ENCODE results near the gene AHCYL2. TPM values are rescaled to one million over a fixed set of nuclear protein-coding genes. Genes with fewer than 3 reads are reported as not detected.

AHCYL2 gene
- total and polyA plus RNA-seq, 2 experiments from 2014 or later, result 7.8 to 29.4 TPM

DNA sequence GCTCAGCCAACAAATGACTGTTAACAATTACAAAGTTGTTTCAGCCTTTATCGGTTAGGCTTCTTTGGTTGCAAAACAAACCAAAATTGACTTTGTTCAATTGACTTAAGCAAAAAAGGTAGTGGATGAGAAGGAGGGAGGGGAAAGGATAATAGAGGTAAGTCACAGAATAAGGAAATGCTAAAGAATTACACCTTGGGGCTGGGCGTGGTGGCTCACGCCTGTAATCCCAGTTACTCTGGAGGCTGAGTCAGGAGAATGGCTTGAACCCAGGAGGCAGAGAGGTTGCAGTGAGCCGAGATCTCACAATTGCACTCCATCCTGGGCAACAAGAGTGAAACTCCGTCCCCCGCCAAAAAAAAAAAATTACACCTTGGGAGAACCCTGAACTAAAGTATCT is 41.4 kb downstream of the AHCYL2 start:
- H3K79me2 ChIP-seq (replicated peaks; ENCODE audit: insufficient read depth), result peaks cover 30% of the 10 kb centered on the region
- no peak for ATAC-seq
- no peak overlapping the region for H3K4me3 Mint-ChIP-seq
- TF ChIP-seq STAT1 (IDR thresholded peaks at IDR 0.05; ENCODE audit: unreplicated experiment) (no peak), NANOG (IDR thresholded peaks at IDR 0.05; ENCODE audit: borderline replicate concordance) (no peak), REST (IDR thresholded peaks at IDR 0.05; ENCODE audit: unreplicated experiment) (no peak)
- TF ChIP-seq, protein P1, sequence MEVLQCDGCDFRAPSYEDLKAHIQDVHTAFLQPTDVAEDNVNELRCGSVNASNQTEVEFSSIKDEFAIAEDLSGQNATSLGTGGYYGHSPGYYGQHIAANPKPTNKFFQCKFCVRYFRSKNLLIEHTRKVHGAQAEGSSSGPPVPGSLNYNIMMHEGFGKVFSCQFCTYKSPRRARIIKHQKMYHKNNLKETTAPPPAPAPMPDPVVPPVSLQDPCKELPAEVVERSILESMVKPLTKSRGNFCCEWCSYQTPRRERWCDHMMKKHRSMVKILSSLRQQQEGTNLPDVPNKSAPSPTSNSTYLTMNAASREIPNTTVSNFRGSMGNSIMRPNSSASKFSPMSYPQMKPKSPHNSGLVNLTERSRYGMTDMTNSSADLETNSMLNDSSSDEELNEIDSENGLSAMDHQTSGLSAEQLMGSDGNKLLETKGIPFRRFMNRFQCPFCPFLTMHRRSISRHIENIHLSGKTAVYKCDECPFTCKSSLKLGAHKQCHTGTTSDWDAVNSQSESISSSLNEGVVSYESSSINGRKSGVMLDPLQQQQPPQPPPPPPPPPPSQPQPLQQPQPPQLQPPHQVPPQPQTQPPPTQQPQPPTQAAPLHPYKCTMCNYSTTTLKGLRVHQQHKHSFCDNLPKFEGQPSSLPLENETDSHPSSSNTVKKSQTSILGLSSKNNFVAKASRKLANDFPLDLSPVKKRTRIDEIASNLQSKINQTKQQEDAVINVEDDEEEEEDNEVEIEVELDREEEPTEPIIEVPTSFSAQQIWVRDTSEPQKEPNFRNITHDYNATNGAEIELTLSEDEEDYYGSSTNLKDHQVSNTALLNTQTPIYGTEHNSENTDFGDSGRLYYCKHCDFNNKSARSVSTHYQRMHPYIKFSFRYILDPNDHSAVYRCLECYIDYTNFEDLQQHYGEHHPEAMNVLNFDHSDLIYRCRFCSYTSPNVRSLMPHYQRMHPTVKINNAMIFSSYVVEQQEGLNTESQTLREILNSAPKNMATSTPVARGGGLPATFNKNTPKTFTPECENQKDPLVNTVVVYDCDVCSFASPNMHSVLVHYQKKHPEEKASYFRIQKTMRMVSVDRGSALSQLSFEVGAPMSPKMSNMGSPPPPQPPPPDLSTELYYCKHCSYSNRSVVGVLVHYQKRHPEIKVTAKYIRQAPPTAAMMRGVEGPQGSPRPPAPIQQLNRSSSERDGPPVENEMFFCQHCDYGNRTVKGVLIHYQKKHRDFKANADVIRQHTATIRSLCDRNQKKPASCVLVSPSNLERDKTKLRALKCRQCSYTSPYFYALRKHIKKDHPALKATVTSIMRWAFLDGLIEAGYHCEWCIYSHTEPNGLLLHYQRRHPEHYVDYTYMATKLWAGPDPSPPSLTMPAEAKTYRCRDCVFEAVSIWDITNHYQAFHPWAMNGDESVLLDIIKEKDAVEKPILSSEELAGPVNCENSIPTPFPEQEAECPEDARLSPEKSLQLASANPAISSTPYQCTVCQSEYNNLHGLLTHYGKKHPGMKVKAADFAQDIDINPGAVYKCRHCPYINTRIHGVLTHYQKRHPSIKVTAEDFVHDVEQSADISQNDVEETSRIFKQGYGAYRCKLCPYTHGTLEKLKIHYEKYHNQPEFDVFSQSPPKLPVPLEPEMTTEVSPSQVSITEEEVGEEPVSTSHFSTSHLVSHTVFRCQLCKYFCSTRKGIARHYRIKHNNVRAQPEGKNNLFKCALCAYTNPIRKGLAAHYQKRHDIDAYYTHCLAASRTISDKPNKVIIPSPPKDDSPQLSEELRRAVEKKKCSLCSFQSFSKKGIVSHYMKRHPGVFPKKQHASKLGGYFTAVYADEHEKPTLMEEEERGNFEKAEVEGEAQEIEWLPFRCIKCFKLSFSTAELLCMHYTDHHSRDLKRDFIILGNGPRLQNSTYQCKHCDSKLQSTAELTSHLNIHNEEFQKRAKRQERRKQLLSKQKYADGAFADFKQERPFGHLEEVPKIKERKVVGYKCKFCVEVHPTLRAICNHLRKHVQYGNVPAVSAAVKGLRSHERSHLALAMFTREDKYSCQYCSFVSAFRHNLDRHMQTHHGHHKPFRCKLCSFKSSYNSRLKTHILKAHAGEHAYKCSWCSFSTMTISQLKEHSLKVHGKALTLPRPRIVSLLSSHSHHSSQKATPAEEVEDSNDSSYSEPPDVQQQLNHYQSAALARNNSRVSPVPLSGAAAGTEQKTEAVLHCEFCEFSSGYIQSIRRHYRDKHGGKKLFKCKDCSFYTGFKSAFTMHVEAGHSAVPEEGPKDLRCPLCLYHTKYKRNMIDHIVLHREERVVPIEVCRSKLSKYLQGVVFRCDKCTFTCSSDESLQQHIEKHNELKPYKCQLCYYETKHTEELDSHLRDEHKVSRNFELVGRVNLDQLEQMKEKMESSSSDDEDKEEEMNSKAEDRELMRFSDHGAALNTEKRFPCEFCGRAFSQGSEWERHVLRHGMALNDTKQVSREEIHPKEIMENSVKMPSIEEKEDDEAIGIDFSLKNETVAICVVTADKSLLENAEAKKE (CRISPR knock-in tag; IDR thresholded peaks at IDR 0.05), result no peak
- TF ChIP-seq, protein P2, sequence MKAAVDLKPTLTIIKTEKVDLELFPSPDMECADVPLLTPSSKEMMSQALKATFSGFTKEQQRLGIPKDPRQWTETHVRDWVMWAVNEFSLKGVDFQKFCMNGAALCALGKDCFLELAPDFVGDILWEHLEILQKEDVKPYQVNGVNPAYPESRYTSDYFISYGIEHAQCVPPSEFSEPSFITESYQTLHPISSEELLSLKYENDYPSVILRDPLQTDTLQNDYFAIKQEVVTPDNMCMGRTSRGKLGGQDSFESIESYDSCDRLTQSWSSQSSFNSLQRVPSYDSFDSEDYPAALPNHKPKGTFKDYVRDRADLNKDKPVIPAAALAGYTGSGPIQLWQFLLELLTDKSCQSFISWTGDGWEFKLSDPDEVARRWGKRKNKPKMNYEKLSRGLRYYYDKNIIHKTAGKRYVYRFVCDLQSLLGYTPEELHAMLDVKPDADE (IDR thresholded peaks at IDR 0.05), result no peak
- no peaks in the 10 kb centered on the region for H3K36me3 Mint-ChIP-seq (ENCODE audit: low read depth)
- H3K27ac Mint-ChIP-seq, result no peak overlapping the region
- H4K20me1 ChIP-seq (replicated peaks; ENCODE audit: insufficient read depth), result no peaks in the 10 kb centered on the region; the same call in 1 of the 2 replicates
- H3K27me3 ChIP-seq (ENCODE audit: insufficient read depth), result no peaks in the 10 kb centered on the region
- no peaks in the 10 kb centered on the region; the same call in 1 of the 2 replicates for H3F3A ChIP-seq (replicated peaks; ENCODE audit: low read depth)
- H3K4me1 ChIP-seq (ENCODE audit: insufficient read depth), result peaks cover 43% of the 10 kb centered on the region
- no peak for DNase-seq (ENCODE audit: low spot score)
- H3K4me2 ChIP-seq, result no peak overlapping the region
- H3K27ac ChIP-seq (ENCODE audit: low read depth), result no peak overlapping the region
- no peaks in the 10 kb centered on the region for H3K36me3 ChIP-seq (ENCODE audit: insufficient read depth)
- H3K4me3 ChIP-seq, result no peak overlapping the region
- no peak overlapping the region for H2AFZ ChIP-seq
- H3K27me3 Mint-ChIP-seq (ENCODE audit: insufficient read depth, low read depth, poor library complexity), result no peaks in the 10 kb centered on the region
- H3K9me3 Mint-ChIP-seq, result no peaks in the 10 kb centered on the region
- H3K4me1 Mint-ChIP-seq, result peaks cover 24% of the 10 kb centered on the region
- no peaks in the 10 kb centered on the region for H3K9me2 ChIP-seq (ENCODE audit: insufficient read depth)

Measured in GM23338 (cell line).